Measurements from ENCODE around the gene SLC6A12.

DNA sequence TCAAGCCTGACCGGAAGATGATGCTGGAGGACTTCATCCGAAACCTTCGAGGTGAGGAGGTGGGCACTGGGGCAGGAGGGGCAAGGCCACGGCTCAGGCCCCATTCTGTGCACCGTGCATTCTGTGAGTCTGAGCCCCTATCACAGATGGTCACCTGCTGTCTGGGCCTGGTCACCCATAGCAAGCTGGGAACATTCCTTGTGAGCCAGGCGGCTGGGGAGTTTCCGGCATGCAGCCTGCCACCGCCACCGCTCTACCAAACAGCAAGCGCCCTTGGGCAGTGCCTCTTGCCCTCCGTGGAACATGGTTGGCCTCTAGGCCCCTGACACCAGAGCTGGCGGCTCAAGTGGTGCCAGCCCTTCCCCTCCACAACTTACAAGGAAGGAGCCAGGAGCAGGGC is 56.3 kb downstream of the SLC6A12 start:
- no peak for TF ChIP-seq CTCF (IDR thresholded peaks at IDR 0.05 in 8 of 11, conservative IDR thresholded peaks at IDR 0.05 in 3 of 11)
- TF ChIP-seq POLR2A (IDR thresholded peaks at IDR 0.05) = no peak
- TF ChIP-seq POLR2AphosphoS5 (IDR thresholded peaks at IDR 0.05) = no peak

All from spleen (tissue), 7 donors.